ENCODE measurements around the gene CATSPERD. TPM values are rescaled to one million over a fixed set of nuclear protein-coding genes. Genes with fewer than 3 reads are reported as not detected.
"Not testable (repeated sequence)": the region's sequence is repeated elsewhere in the genome, so short reads cannot be mapped to it uniquely, and the experiment has no call there.

The CATSPERD gene
- total RNA-seq, 1 experiment from 2014 or later, result not detected

DNA sequence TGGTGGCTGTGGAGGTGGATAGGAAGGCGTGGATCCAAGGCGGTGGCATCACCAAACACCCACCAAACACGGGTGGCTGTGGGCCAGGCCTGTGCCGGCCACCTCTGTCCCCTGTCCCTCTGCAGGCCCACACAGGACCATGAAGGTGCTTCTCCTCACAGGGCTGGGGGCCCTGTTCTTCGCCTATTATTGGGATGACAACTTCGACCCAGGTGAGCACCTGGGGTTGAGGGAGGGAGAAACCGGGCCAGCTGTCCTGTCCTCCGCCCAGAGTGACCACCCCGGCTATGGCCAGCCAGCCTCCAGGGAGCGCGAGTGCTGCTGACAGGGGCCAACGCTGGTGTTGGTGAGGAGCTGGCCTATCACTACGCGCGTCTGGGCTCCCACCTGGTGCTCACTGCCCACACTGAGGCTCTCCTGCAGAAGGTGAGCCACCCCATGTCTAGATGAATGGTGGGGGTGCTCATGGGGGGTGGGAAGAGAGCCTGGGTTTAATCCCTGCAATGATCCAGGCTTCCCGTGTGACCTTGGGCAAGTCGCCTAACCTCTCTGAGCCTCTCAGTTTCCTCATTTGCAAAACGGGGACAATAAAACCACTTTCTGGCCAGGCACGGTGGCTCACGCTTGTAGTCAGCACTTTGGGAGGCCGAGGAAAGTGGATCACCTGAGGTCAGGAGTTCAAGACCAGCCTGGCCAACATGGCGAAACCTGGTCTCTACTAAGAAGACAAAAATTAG, 35.6 kb upstream of the CATSPERD start:
- no peak for DNase-seq (ENCODE audit: low spot score)

DNA sequence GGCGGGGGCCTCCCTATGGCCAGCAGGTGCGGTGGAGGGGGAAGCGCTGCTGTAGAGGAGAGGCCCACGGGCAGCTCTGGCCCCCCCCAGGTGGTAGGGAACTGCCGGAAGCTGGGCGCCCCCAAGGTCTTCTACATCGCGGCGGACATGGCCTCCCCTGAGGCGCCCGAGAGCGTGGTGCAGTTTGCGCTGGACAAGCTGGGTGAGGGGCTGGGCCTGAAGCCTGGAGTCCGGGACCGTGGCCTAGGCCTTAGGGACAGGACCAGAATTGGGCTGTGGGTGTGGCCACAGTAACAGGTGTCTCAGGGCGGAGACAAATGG, 34.2 kb upstream of the CATSPERD start:
- DNase-seq (ENCODE audit: low spot score), result no peak

DNA sequence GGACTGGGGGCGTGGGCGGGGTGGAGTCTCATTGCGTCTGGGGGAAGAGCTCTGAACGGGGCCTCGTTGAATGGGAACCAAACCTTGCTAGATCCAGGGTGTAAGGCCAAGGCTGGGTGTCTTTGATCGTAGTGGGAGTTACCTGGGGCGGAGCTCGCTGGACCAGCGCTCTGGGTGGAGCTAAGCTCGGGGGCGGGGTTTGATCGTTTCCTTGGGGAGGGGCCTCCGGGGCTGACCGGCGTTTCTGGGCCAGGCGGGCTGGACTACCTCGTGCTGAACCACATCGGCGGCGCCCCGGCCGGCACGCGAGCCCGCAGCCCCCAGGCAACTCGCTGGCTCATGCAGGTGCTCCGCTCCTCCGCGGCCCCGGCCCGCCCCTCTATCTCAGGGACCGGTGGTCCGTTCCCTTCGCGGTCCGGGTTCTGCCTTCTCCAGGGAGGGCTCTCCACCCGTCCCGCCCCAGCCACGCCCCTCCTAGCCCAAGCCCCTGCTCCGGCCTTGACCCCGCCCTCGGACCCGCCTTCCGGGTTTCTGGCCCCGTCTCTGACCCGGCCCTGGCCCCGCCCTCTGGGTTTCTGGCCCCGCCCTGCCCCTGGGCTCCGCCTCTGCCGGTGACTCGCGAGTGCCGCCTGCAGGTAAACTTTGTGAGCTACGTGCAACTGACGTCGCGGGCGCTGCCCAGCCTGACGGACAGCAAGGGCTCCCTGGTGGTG, 33.6 kb upstream of the CATSPERD start:
- DNase-seq (ENCODE audit: low spot score), result peak; percentile 92

DNA sequence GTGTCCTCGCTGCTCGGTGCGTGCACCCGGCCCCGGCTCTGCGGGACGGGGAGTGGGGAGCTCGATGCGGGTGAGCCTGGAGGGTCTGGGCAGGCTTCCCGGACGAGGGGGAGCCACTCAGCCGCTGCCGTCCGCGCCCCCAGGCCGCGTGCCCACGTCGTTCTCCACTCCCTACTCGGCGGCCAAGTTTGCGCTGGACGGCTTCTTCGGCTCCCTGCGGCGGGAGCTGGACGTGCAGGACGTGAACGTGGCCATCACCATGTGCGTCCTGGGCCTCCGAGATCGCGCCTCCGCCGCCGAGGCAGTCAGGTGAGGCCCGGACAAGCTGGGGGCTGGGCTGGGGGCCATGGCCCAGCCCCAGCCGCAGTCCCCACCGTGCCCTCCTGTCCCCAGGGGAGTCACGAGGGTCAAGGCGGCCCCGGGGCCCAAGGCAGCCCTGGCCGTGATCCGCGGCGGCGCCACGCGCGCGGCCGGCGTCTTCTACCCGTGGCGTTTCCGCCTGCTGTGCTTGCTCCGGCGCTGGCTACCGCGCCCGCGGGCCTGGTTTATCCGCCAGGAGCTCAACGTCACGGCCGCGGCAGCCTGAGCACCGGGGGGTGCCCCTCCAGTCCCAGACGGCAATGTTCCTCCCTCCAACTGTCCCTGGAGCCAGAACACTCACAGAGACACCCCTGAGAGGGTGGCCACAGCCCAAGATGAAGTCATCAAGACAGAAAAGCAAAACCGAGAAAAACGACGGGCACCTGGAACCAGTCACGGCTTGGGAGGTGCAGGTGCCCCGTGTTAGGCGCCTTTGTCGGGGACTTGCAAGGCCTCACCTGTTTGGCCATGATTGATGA, 32.9 kb upstream of the CATSPERD start:
- no peak for DNase-seq (ENCODE audit: low spot score)

DNA sequence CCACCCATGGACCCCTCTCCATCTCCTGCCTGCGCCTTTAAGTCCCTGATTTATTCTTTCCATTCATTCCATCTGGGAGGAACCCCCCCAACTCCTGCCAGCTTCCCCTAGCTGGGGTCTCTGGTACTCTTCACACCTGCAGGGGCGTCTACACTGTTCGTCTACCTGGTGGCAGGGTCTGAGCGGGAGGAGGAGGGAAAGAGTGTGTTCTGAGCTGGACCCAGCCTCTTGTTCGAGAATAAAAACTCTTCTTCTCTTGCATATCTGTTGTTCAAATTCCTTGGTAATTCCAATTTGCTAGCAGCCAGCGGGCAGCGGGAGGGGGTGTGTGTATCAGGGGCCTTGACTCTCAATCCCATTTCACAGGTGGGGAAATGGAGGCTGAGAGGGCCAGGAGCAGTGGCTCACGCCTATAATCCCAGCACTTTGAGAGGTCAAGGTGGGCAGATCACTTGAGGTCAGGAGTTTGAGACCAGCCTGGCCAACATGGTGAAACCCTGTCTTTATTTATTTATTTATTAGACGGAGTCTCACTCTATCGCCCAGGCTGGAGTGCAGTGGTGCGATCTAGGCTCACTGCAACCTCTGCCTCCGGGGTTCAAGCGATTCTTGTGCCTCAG, 32.1 kb upstream of the CATSPERD start:
- DNase-seq (ENCODE audit: low spot score), result not testable (repeated sequence)

DNA sequence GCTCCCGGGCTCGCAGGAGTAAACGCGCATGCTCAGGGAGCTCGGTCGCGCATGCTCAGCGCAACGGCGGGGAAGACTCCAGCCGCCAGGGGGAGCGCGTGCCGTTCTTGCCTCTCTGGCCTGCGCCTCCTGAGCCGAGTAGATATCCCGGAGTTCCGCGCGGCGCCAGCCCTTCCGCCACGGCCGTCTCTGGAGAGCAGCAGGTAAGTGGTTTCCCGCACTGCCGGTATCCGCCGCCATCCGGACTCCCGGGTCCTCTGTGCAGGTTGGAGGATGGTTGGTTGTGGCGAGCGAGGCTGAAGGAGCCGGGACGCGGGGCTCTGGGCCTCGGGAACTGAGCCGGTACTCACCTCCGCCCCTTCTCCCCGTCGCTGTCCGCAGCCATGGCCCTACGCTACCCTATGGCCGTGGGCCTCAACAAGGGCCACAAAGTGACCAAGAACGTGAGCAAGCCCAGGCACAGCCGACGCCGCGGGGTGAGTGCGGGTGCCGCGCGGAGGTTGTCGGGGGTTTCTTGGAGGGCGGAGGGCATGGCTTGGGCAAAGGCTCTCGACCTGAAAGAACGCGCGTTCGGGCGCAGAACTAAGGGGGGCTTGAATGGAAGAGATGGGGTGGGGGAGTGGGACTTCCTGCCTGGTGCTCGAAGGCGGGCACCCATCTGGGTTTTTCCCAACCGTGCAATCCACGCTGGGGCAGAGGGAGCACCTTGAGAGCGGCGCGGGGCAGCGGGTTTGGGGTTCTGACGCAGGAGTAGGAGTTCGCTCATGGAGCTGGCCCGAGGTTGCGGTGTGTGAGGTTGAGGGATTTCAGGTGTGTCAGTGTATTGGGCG, 30.1 kb upstream of the CATSPERD start, which contains the start of gene RPL36:
RPL36 (plus strand) TSS at position 171 of the 830 bp plus-strand sequence; CDS start at position 384, 213 bp downstream.
- peak; percentile 93 for DNase-seq (ENCODE audit: low spot score)

DNA sequence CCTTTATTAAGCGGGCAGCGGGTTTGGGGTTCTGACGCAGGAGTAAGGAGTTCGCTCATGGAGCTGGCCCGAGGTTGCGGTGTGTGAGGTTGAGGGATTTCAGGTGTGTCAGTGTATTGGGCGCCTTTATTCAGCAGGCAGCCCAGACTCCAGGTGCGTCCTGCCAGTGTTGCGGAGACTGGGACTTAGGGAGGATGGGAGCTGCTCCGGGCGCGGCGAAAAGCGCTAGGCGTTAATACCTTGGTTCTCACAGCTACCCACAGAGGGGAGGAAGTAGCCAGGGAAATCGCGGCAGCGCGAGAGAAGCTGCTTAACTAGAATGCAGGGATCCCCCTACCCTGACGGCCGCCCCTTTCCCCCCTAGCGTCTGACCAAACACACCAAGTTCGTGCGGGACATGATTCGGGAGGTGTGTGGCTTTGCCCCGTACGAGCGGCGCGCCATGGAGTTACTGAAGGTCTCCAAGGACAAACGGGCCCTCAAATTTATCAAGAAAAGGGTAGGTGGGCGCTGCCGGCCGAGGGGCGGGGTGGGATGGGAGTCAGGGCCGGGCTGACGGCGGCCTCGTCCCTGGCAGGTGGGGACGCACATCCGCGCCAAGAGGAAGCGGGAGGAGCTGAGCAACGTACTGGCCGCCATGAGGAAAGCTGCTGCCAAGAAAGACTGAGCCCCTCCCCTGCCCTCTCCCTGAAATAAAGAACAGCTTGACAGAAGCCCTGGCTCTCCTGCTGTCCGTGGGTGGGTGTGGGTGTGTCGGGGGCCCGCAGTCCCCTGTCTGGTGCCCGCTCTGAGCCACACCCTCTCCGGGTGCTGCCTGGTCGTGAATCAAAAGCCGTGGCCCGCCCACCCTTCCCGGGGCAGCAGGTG, 29.2 kb upstream of the CATSPERD start:
- DNase-seq (ENCODE audit: low spot score), result peak; percentile 35

DNA sequence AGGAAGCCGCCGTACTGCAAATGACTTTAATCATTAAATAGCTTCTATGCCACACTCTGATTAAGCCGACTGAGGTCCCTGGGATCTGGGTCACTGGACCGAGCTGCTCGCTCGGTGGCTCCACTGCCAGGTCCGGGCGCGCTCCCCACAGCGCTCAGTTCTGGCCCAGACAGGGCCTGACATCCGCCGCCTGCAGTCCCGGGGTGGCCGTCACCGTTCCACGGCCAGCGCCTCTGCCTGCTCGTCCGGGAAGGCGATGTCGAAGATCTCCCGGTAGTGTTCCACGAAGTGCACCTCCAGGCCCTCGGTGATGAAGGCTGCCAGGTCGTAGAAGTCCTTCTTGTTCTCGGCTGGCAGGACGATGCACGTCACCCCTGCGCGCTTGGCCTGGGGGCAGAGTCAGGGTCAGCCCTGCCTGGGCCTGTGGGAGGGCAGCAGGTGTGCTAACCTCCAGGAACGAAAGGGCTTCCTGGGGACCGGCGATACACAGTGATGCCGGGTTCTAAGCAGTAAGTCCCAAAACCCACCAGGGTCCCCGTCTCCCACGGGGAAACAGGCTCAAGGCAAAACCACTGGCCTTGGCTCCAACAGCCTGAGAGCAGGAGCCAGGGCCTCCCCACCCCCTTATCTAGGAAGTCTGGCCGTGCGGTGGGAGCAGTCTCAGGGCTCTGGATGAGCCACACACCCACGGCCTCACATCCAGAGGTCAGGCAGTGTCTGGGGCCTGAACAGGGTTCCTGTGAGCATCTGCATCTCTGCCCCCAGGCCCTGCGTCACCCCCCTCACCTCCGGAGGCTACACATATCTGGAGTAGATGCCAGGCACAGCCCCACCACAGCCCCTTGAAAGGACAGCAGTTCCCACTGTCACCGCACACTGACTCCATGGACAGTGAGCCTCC, 28.4 kb upstream of the CATSPERD start:
- DNase-seq (ENCODE audit: low spot score), result no peak

DNA sequence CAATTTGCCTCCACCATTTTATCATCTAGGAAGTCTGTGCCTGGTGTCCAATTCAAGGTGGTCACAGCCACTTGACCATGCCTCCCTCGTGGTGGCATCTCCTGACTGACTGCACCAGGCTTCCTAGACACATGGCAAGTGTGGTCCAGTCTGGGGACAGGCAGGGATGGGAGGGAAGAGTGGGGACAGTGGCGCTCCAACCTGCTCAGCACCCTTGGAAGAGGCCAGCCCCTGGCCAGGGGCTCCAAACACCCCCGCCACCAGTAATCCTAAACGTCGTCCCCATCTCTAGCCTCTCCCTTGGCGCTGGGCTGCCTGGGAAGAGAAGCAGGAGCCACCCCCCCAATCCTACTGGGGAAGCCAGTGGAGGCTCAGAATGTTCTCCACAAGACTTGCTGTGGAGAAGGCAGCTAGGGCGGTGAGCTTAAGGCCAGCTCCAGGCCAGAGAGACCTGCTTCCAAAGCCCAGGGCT, 27.7 kb upstream of the CATSPERD start:
- DNase-seq (ENCODE audit: low spot score), result no peak

DNA sequence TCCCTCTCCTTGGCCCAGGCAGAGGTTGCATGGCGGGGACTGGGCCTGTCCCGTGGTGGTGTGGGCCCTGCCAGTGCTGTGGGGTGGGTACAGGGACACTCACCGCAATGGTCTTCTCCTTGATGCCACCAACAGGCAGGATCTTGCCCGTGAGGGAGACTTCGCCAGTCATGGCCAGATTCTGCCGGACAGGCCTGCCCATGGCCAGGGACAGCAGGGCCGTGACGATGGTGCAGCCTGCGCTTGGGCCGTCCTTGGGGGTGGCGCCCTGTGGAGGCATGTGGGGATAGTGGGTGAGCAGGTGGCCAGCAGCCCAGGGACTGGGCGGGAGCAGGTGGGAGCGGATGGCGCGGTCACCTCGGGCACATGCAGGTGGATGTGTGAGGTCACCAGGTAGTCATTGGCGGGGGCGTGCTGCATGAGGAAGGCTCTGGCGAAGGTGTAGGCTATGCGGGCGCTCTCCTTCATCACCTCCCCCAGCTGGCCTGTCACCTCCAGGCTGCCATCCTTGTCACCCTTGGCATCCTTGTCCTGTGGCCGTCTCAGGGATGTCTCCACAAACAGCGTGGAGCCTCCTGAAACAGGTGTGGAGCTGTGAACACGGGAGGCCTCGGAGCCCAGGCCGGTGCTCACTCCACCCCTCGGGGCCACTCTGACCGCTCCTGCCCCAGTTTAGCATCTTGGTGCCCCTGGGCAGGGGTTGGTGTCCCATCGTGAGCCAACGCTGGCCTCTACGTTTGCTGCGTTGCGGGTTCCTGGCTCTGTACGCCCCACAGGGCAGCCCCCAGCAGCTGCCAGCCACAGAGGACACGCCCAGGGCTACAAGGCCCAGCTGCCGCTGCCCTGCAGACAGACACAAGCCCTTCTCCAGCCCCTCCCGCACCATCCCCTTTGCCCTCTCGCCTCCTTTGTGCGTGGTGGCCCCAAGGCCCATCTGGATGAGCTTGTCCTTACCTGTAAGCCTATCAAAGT, 27.0 kb upstream of the CATSPERD start:
- DNase-seq (ENCODE audit: low spot score), result no peak

DNA sequence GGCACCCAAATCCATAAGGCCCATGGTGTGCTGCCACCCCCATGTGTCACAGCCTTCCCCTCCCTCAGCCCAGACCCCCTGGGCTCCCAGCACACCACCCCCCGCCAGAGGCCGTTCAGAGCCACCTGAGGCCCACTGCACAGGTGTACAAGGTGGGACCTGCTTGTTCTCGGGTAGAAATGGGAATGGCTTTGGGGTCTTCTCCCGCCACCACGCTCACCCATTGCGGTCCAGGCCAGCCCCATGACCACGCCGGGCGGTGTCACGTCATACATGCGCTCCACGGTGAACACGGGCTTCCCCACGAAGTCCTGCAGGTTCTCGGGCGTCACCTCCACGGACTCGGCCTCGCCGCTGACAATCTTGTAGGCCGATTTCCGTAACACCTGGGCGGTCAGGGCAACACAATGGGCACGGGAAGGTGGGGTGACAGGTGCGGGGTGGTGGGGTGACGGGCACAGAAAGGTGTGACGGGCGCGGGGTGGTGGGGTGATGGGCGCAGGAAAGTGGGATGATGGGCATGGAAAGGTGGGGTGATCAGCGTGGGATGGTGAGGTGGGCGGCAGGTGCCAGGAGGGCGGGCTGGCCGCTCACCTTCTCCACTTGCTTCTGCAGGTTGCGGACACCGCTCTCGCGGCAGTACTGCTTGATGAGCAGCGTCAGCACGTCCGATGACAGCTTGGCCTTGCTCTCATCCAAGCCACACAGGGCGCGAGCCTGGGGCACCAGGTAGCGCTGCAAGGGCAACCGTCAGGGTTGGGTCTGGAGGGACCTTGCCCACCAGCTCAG, 26.1 kb upstream of the CATSPERD start:
- no peak for DNase-seq (ENCODE audit: low spot score)

DNA sequence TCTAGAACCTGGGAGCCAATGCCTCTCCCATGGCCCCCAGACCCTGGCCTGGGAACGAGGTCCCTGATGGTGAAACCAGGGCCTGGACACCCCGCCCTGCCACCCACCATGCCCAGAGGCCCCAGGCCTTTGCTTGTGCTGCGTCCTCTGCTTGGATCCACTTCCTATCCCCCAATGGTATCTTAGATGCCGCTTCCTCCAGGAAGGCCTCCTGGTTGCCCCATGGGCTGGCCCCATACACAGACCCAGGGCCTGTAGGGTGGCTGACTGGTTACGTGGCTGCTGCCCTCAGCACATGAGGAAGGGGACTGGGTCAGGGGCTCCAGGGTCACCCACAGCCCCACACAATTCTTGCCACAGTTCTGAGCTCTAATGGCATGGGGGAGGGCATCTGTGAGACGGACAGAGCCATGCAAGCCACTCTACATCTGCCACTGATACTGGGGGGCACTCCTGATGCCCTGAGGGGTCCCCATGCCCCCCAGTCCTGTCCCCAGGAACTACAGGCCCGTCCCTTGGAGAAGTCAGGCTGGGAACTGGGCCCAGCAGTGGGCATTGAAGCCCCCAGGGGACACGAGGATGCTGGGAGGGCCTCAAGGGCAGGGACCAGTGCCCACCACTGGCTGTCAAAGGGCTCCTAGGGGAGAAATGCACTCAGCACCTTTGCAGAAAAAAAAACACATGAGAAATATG, 25.3 kb upstream of the CATSPERD start:
- no peak for DNase-seq (ENCODE audit: low spot score)

DNA sequence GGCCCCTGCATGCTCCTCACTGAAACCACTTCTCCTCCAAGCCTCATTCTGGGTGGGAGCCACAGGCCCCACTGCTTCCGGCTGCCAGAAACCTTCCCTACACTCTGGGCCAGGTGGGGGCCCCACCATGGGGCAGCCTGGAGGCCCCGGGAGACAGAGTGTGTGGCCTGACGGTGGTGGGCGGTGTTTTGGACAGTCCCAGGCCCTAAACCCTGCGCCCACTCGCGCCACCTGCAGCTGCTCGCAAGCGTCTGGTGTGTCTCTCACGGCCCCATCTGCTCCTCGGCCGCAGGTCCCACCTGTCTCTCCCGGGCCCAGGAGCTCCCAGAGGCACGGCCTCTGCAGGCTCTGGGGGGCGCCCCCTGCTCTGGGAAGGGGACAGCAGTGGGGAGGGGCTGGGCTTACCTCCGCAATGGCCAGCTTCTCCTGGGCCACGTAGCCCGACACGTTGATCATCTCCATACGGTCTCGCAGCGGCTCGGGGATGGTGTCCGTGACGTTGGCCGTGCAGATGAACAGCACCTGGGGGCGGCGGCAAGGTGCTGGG, 24.7 kb upstream of the CATSPERD start:
- no peak for DNase-seq (ENCODE audit: low spot score)

DNA sequence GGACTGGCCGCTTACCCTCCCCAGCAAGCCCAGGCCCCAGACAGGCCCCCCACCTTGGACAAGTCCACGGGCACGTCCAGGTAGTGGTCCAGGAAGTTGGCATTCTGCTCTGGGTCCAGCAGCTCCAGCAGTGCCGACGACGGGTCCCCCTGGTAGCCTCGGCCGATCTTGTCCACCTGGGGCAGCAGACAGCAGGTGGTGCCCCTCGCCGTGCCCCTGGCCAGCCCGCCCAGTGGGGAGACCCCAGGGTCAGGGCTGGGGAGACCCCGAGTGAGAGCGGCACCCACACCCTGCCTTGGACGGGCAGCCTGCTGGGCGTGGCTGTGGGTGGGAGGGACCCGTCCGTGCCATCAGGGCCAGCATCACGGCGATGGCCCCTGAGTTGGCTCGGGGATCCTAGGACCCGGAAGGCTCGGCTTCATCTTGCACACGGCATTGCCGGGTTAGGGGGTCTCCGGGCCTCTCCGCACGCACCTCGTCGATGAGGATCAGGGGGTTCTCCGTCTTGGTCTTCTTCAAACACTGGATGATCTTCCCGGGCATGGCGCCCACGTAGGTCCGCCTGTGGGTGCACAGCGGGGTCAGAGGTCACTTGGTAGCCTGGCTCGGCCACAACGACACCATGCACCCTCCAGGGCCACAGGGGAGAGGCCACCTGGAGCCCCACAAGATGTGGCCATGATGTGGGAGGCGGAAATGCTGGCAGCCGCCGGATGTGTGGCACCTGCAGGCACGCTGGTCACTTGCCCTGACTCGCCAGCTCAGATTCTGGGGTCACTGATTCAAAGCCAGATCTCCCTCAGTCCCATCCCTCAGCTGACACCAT, 24.0 kb upstream of the CATSPERD start:
- DNase-seq (ENCODE audit: low spot score), result no peak

All from HT-29 (cell line).